A549 (cell line): ENCODE results near the gene MLPH. TPM values are rescaled to one million over a fixed set of nuclear protein-coding genes. Genes with fewer than 3 reads are reported as not detected.

ENCODE experiments used
- ATAC-seq, 2 experiments: fragments of 200-7000 bp in 1 of 2; fragments of >200 bp in 1 of 2; cut with Nextera tagmentation in 1 of 2; cut with Tn5 transposase in 1 of 2; 3 replicates each; pipeline versions ENCODE4 v1.8.0 to v1.9.1; 2018 to 2020; ENCODE audit warnings: mild to moderate bottlenecking in 1 of 2, moderate library complexity in 1 of 2
- CTCF ChIA-PET: fragments of 300-600 bp; sonication (Branson Sonifier 250); formaldehyde crosslinking; extraction: SDS; loops from one replicate; lab custom pipeline; 2021; ENCODE audit warnings: antibody characterized with exemption, inconsistent platforms; lab: Yijun Ruan, JAX
- POLR2A ChIA-PET: fragments of 350-600 bp; formaldehyde crosslinking; extraction: SDS; loops from one replicate; lab custom pipeline; 2021; ENCODE audit warnings: antibody characterized with exemption, inconsistent platforms; lab: Yijun Ruan, JAX
- DNase-seq, 2 experiments: peaks; one replicate each; pipeline versions ENCODE4 v3.0.0 to v3.0.0-alpha.2; 2011 to 2016; ENCODE audit warnings: low read depth in 1 of 2, low spot score in 1 of 2
- FAIRE-seq: peaks from 2 replicates; lab custom pipeline; 2011; peaks lifted over from hg19 to GRCh38; lab: Jason Lieb, UNC
- H3K27ac ChIP-seq, 2 experiments: fragments of >200 bp; sonication (Bioruptor Twin); formaldehyde crosslinking; 3 replicates each; pipeline ENCODE4 v1.5.1; 2016 to 2017
- H3K4me1 ChIP-seq: fragments of >200 bp; sonication (Bioruptor Twin); formaldehyde crosslinking; 3 replicates; pipeline ENCODE4 v1.6.1; 2016
- H3K4me2 ChIP-seq: fragments of >200 bp; sonication (Bioruptor Twin); formaldehyde crosslinking; 3 replicates; pipeline ENCODE4 v1.6.1; 2016
- H3K4me3 ChIP-seq: fragments of >200 bp; sonication (Bioruptor Twin); formaldehyde crosslinking; 3 replicates; pipeline ENCODE4 v1.5.1; 2016
- H3K9me3 ChIP-seq: fragments of >200 bp; sonication (Bioruptor Twin); formaldehyde crosslinking; 3 replicates; pipeline ENCODE4 v1.6.1; 2016
- CHD4 ChIP-seq: fragments of 200-600 bp; sonication (generic); IDR thresholded peaks from 2 replicates; pipeline ENCODE4 v1.6.1; 2016; ENCODE audit warnings: antibody characterized with exemption, mild to moderate bottlenecking, borderline replicate concordance
- EHF ChIP-seq: fragments of 250-450 bp; sonication (Bioruptor Pico); IDR thresholded peaks from 2 replicates; pipeline ENCODE4 v1.5.0; 2020; ENCODE audit warnings: mild to moderate bottlenecking
- EP300 ChIP-seq, 2 experiments: fragments of >200 bp; sonication (Bioruptor Twin); formaldehyde crosslinking; IDR thresholded peaks; 2 replicates in 1 of 2; 3 replicates in 1 of 2; pipeline ENCODE4 v1.6.1; 2016 to 2017
- ESRRA ChIP-seq: fragments of 150-350 bp; IDR thresholded peaks from 2 replicates; pipeline ENCODE4 v1.6.1; 2014; ENCODE audit warnings: mild to moderate bottlenecking, low read length, borderline replicate concordance
- FOSL2 ChIP-seq, 2 experiments: fragments of 450-650 bp in 1 of 2; fragments of >200 bp in 1 of 2; sonication (Bioruptor Twin) in 1 of 2; formaldehyde crosslinking; IDR thresholded peaks; 2 replicates each; pipeline versions ENCODE4 v1.5.0 to v1.6.1; 2016 to 2020; ENCODE audit warnings: mild to moderate bottlenecking in 1 of 2, moderate library complexity in 1 of 2
- FOXS1 ChIP-seq: fragments of 250-450 bp; sonication (Bioruptor Pico); IDR thresholded peaks from 2 replicates; pipeline ENCODE4 v1.5.0; 2020; ENCODE audit warnings: mild to moderate bottlenecking, moderate library complexity
- GATA3 ChIP-seq: IDR thresholded peaks from 2 replicates; pipeline ENCODE4 v1.6.1; 2012; ENCODE audit warnings: borderline replicate concordance
- HDAC2 ChIP-seq: fragments of 200-600 bp; sonication (generic); IDR thresholded peaks from 2 replicates; pipeline ENCODE4 v1.6.1; 2016
- HMGXB4 ChIP-seq: fragments of 250-450 bp; sonication (Bioruptor Pico); IDR thresholded peaks from 2 replicates; pipeline ENCODE4 v1.5.0; 2021; ENCODE audit warnings: mild to moderate bottlenecking, moderate library complexity, borderline replicate concordance
- HOXA7 ChIP-seq: fragments of 250-450 bp; sonication (Bioruptor Pico); IDR thresholded peaks from 2 replicates; pipeline ENCODE4 v1.5.0; 2020; ENCODE audit warnings: mild to moderate bottlenecking, moderate library complexity
- HOXB5 ChIP-seq: fragments of 250-450 bp; sonication (Bioruptor Pico); IDR thresholded peaks from 2 replicates; pipeline ENCODE4 v1.5.0; 2020; ENCODE audit warnings: mild to moderate bottlenecking, moderate library complexity
- JUN ChIP-seq, 2 experiments: fragments of >200 bp; sonication (Bioruptor Twin); formaldehyde crosslinking; IDR thresholded peaks; 2 replicates in 1 of 2; 3 replicates in 1 of 2; pipeline ENCODE4 v1.6.1; 2016 to 2017
- JUNB ChIP-seq: fragments of >200 bp; sonication (Bioruptor Twin); formaldehyde crosslinking; IDR thresholded peaks from 2 replicates; pipeline ENCODE4 v1.6.1; 2016
- KDM5A ChIP-seq: fragments of 200-600 bp; sonication (generic); IDR thresholded peaks from 2 replicates; pipeline ENCODE4 v1.6.1; 2016; ENCODE audit warnings: antibody characterized with exemption, mild to moderate bottlenecking
- MAFK ChIP-seq: fragments of 450-650 bp; IDR thresholded peaks from 2 replicates; pipeline ENCODE4 v1.6.1; 2014; ENCODE audit not compliant: partially characterized antibody
- NFE2L2 ChIP-seq: fragments of 150-350 bp; conservative IDR thresholded peaks from 2 replicates; pipeline ENCODE4 v1.6.1; 2014; ENCODE audit warnings: low read length
- NR3C1 ChIP-seq: fragments of >200 bp; sonication (Bioruptor Twin); formaldehyde crosslinking; IDR thresholded peaks from 3 replicates; pipeline ENCODE4 v1.6.1; 2017
- PHF8 ChIP-seq: fragments of 200-600 bp; sonication (generic); IDR thresholded peaks from 2 replicates; pipeline ENCODE4 v1.6.1; 2016; ENCODE audit warnings: low read depth, mild to moderate bottlenecking, antibody characterized with exemption, moderate library complexity, borderline replicate concordance
- POLR2A ChIP-seq: IDR thresholded peaks from 2 replicates; pipeline ENCODE4 v1.6.1; 2012; ENCODE audit warnings: mild to moderate bottlenecking, low read length
- RARB ChIP-seq: fragments of 250-450 bp; sonication (Bioruptor Pico); IDR thresholded peaks from 2 replicates; pipeline ENCODE4 v1.8.0; 2021; ENCODE audit warnings: mild to moderate bottlenecking, moderate library complexity
- RCOR1 ChIP-seq: fragments of 150-350 bp; IDR thresholded peaks from 2 replicates; pipeline ENCODE4 v1.6.1; 2014; ENCODE audit warnings: antibody characterized with exemption, low read length, low read depth
- RNF2 ChIP-seq: fragments of 200-600 bp; sonication (generic); IDR thresholded peaks from 2 replicates; pipeline ENCODE4 v1.6.1; 2016; ENCODE audit warnings: low read depth, mild to moderate bottlenecking, antibody characterized with exemption, moderate library complexity, borderline replicate concordance
- SREBF2 ChIP-seq: fragments of 450-650 bp; IDR thresholded peaks from 2 replicates; pipeline ENCODE4 v1.6.1; 2014; ENCODE audit warnings: mild to moderate bottlenecking, moderate library complexity
- TFCP2L1 ChIP-seq: fragments of 250-450 bp; sonication (Bioruptor Pico); IDR thresholded peaks from 2 replicates; pipeline ENCODE4 v1.5.0; 2021; ENCODE audit warnings: mild to moderate bottlenecking
- TP53 ChIP-seq: fragments of 250-450 bp; sonication (Bioruptor Pico); IDR thresholded peaks from 2 replicates; pipeline ENCODE4 v1.5.0; 2021; ENCODE audit warnings: mild to moderate bottlenecking, moderate library complexity
- USF2 ChIP-seq: fragments of 450-650 bp; IDR thresholded peaks from 2 replicates; pipeline ENCODE4 v1.6.1; 2014; ENCODE audit warnings: antibody characterized with exemption
- ZC3H11A ChIP-seq: fragments of 450-650 bp; IDR thresholded peaks from 2 replicates; pipeline ENCODE4 v1.6.1; 2014; ENCODE audit warnings: antibody characterized with exemption, mild to moderate bottlenecking
- ZNF302 ChIP-seq: fragments of 250-450 bp; sonication (Bioruptor Pico); IDR thresholded peaks from 2 replicates; pipeline ENCODE4 v1.9.0; 2021; ENCODE audit warnings: inconsistent platforms, mild to moderate bottlenecking, moderate library complexity
- WGBS: methylation state at CpG from one replicate; pipeline ENCODE4 v1.1.6; 2017; ENCODE audit errors: missing lambda C conversion rate; 5-methylcytosine and 5-hydroxymethylcytosine counted together
- polyA plus RNA-seq, 4 experiments: library from polyadenylated mRNA; depleted of rRNA in 3 of 4; stranded (reverse); fragments of >200 nt; fragmentation: RNase III in 1 of 4; extraction: RNeasy Plus Mini Kit Qiagen cat#74134 plus additional on column Dnase treatment in 1 of 4; gene quantifications; 2 replicates in 3 of 4; 3 replicates in 1 of 4; pipeline ENCODE4 v1.2.3, GENCODE V29; 2011 to 2017

MLPH gene
- polyA plus RNA-seq, 2 of the 4 experiments (the other 2 are of a cell fraction), result 218 to 350 TPM

- no peak overlapping the region for H3K4me2 ChIP-seq
- ATAC-seq (no peak), DNase-seq (no peak), FAIRE-seq (no peak)
- TF ChIP-seq GATA3, result no peak
- no peak for TF ChIP-seq ZC3H11A
- no peak for TF ChIP-seq MAFK
- TF ChIP-seq EHF (CRISPR knock-in tag), result no peak
- TF ChIP-seq NR3C1, result no peak
- TF ChIP-seq ZNF302 (CRISPR knock-in tag), result no peak
- no peak for TF ChIP-seq FOXS1 (CRISPR knock-in tag)
- TF ChIP-seq RNF2, result no peak
- TF ChIP-seq CHD4, result no peak
- no peak for TF ChIP-seq TP53
- TF ChIP-seq PHF8, result no peak
- TF ChIP-seq ESRRA, result no peak
- no peak for TF ChIP-seq SREBF2
- ChIA-PET POLR2A (no interaction called here), CTCF (interaction anchor here (1.1 to 6.4 kb wide), 2 partner anchors 16 to 33 kb away, joined by 4 to 41 read pairs; no protein-coding TSS in a partner anchor)
- WGBS, result 90% methylated on average over 3 of the region's 3 CpGs
- no peak overlapping the region for H3K4me3 ChIP-seq
- peaks cover 43% of the 10 kb centered on the region for H3K4me1 ChIP-seq
- peak overlapping the region; percentile 26 to 98; a peak in 5 of 6 replicates for H3K27ac ChIP-seq
- H3K9me3 ChIP-seq, result no peaks in the 10 kb centered on the region
These were observed 8.1 kb upstream of the MLPH start for GRCh38 chr2:237478979-237479378.

GRCh38 chr2:237479747-237480146, 7.3 kb upstream of the MLPH start:
- Histone ChIP-seq H3K4me1 (peaks cover 43% of the 10 kb centered on the region), H3K4me3 (no peak overlapping the region), H3K27ac (peak overlapping the region; percentile 37 to 98; a peak in 5 of 6 replicates), H3K9me3 (no peaks in the 10 kb centered on the region), H3K4me2 (no peak overlapping the region)
- FAIRE-seq, result no peak
- DNase-seq, result no peak
- ChIA-PET CTCF (interaction anchor here (0.6 to 5.1 kb wide), 4 partner anchors 29 to 92 kb away, joined by 3 to 29 read pairs (median 20); no protein-coding TSS in a partner anchor), POLR2A (no interaction called here)
- no peak for ATAC-seq
- WGBS, result 89% methylated on average over 4 of the region's 4 CpGs
- no peak for TF ChIP-seq FOSL2 (IDR thresholded peaks at IDR 0.05)
- TF ChIP-seq FOSL2 (CRISPR knock-in tag; IDR thresholded peaks at IDR 0.05), result no peak
- no peak for TF ChIP-seq JUNB
- TF ChIP-seq CHD4, result no peak
- no peak for TF ChIP-seq POLR2A
- no peak for TF ChIP-seq HOXA7 (CRISPR knock-in tag)
- no peak for TF ChIP-seq JUN (IDR thresholded peaks at IDR 0.05)
- no peak for TF ChIP-seq EHF (CRISPR knock-in tag)
- TF ChIP-seq NFE2L2, result no peak
- TF ChIP-seq HMGXB4 (CRISPR knock-in tag), result no peak
- no peak for TF ChIP-seq USF2
- no peak for TF ChIP-seq HDAC2
- no peak for TF ChIP-seq EP300 (IDR thresholded peaks at IDR 0.05)
- no peak for TF ChIP-seq PHF8
- no peak for TF ChIP-seq TFCP2L1 (CRISPR knock-in tag)
- no peak for TF ChIP-seq KDM5A
- TF ChIP-seq RCOR1, result no peak
- TF ChIP-seq HOXB5 (CRISPR knock-in tag), result no peak
- no peak for TF ChIP-seq RARB (CRISPR knock-in tag)
